ENCODE measurements around the gene CDKN1A. TPM values are rescaled to one million over a fixed set of nuclear protein-coding genes. Genes with fewer than 3 reads are reported as not detected.

CDKN1A gene
- total RNA-seq, 1 experiment from 2014 or later, result 17.4 TPM

- H3K79me1 ChIP-seq (ENCODE audit: insufficient read depth, low read depth, low read length, poor library complexity, severe bottlenecking), result no peaks in the 10 kb centered on the region
- H3K23ac ChIP-seq (ENCODE audit: insufficient read length, low read depth, low read length), result no peak overlapping the region
- H3K9me3 Mint-ChIP-seq, result no peaks in the 10 kb centered on the region; a peak in 1 of 5 replicates
- H4K8ac ChIP-seq (replicated peaks; ENCODE audit: insufficient read length, low read depth, low read length), result no peak overlapping the region
- no peak overlapping the region for H2BK15ac ChIP-seq (ENCODE audit: low read depth, low read length)
- H3K18ac ChIP-seq (ENCODE audit: insufficient read length, low read depth, low read length), result no peak overlapping the region
- no peak overlapping the region for H2BK12ac ChIP-seq (ENCODE audit: insufficient read length, low read depth, low read length)
- H3K23me2 ChIP-seq (ENCODE audit: insufficient read length, low read depth, low read length, poor library complexity, severe bottlenecking), result no peaks in the 10 kb centered on the region
- H3K27ac Mint-ChIP-seq, result no peak overlapping the region
- peaks cover 17 to 18% of the 10 kb centered on the region in 2 experiments for H3K4me1 Mint-ChIP-seq
- no peaks in the 10 kb centered on the region for H3K4me1 ChIP-seq (ENCODE audit: insufficient read depth, low read length)
- H4K91ac ChIP-seq (ENCODE audit: insufficient read length, low read depth, low read length), result no peak overlapping the region
- no peak overlapping the region for H2AK5ac ChIP-seq (ENCODE audit: insufficient read length, low read length)
- H3K27me3 Mint-ChIP-seq (ENCODE audit: low read depth), result no peaks in the 10 kb centered on the region; the same call in none of the 2 replicates
- no peaks in the 10 kb centered on the region for H3K79me2 ChIP-seq (ENCODE audit: insufficient read depth, low read length)
- H2BK20ac ChIP-seq (ENCODE audit: low read depth, low read length, poor library complexity, severe bottlenecking), result no peak overlapping the region
- no peak overlapping the region for H3K4ac ChIP-seq (ENCODE audit: low read depth, low read length)
- H3T11ph ChIP-seq (ENCODE audit: low read length), result no peak overlapping the region
- no peaks in the 10 kb centered on the region for H3K27me3 ChIP-seq (ENCODE audit: insufficient read depth, low read length)
- H2BK5ac ChIP-seq (ENCODE audit: insufficient read length, low read length), result no peak overlapping the region
- H3K9me3 ChIP-seq (ENCODE audit: control insufficient read depth, low read depth, low read length), result no peaks in the 10 kb centered on the region
- H2BK120ac ChIP-seq (ENCODE audit: low read depth, low read length, poor library complexity, severe bottlenecking), result no peak overlapping the region
- no peak overlapping the region; the same call in 1 of the 2 replicates for H3K14ac ChIP-seq (ENCODE audit: insufficient read depth, low read length)
- DNase-seq, result no peak
- no peak overlapping the region for H2AFZ ChIP-seq (ENCODE audit: low read length)
- H4K20me1 ChIP-seq (ENCODE audit: control insufficient read depth, insufficient read depth, insufficient read length), result no peaks in the 10 kb centered on the region
- H3K4me2 ChIP-seq (ENCODE audit: insufficient read depth, insufficient read length, low read length), result no peak overlapping the region
- H4K5ac ChIP-seq (ENCODE audit: insufficient read length, low read depth, low read length), result no peak overlapping the region
- no peak overlapping the region for H3K56ac ChIP-seq (ENCODE audit: insufficient read length, low read depth, low read length)
- no peaks in the 10 kb centered on the region for H3K36me3 Mint-ChIP-seq (ENCODE audit: insufficient read depth in 1 of 3, low read depth in 3 of 3)
- no peak for TF ChIP-seq CTCF (conservative IDR thresholded peaks at IDR 0.05)
- no CpG with 5 or more reads among the region's 12 CpGs for WGBS (ENCODE audit: extremely low coverage, insufficient read length, low lambda C conversion rate)
- H3K4me3 Mint-ChIP-seq, result no peak overlapping the region
- no peak overlapping the region for H3K9ac ChIP-seq (ENCODE audit: extremely low read depth, insufficient read length, low read length)
- H3K27ac ChIP-seq (ENCODE audit: insufficient read length, low read depth, low read length), result no peak overlapping the region
Observed at GRCh38 chr6:36636687-36637418, 41.7 kb upstream of the CDKN1A start.

All from H9 (cell line).